GM12891 (cell line): ENCODE measurements around the gene IGSF8.

Experiments used
- PAX5 ChIP-seq: IDR thresholded peaks from 2 replicates; pipeline ENCODE4 v1.6.1; 2011; ENCODE audit warnings: low read length, moderate library complexity, mild to moderate bottlenecking; ENCODE audit not compliant: insufficient read depth, severe bottlenecking
- POLR2A ChIP-seq: IDR thresholded peaks from 2 replicates; pipeline ENCODE4 v1.6.1; 2011; ENCODE audit warnings: low read depth, low read length, control low read depth
- POU2F2 ChIP-seq: IDR thresholded peaks from 2 replicates; pipeline ENCODE4 v1.6.1; 2011; ENCODE audit warnings: low read depth, mild to moderate bottlenecking, control low read depth, low read length, moderate library complexity
- TAF1 ChIP-seq: IDR thresholded peaks from 2 replicates; pipeline ENCODE4 v1.6.1; 2011; ENCODE audit warnings: low read depth, low read length, control low read depth

DNA sequence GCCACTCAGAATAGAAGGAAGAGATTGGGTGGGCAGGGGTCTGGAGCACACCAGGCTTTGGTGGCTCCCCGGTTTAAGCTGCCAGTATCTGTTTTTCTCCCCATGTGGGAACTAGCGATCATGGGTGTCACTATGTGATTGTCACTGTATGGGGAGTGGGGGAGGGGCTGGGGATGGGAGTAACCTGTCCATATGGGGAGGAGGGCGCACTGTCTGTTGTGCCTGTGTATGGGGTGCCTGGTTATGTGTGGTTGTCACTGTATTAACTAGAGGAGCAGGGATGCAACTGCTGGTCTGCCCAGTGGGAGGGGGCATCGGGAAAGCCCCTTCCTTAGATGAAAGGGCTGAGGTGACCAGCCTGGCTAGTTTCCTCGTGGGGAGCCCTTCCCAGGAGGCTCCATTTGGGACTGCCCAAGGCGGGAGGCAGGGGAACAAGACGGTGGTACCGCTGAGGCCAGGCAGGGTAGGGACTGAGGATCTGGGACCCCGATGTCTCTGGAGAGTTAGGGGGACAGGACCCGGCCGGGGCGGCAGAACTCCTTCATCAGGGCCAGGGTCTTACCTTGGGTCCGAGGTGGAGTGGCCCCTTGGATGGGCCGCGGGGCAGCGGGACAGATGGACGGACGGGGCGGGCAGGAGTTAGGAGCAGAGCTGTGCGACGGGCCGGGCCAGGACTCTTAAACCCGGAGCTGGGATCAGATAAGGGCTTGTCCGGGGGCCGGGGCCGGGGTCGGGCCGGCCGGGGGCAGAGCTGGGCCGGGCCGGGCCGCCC is 28.8 kb downstream of the IGSF8 start, which contains the start of gene KCNJ10:
- TF ChIP-seq TAF1 (no peak), PAX5 (no peak), POU2F2 (no peak), POLR2A (no peak)
